AG09319 (cell line): ENCODE data around the gene MRPL36.

ENCODE experiments used
- DNase-seq: peaks from one replicate; pipeline ENCODE4 v3.0.0-alpha.2; 2010; ENCODE audit warnings: low read depth; ENCODE audit errors: extremely low read depth
- TF ChIP-seq, protein P1 (sequence below): IDR thresholded peaks from 2 replicates; pipeline ENCODE4 v1.5.1; 2011; ENCODE audit warnings: low read depth, mild to moderate bottlenecking, inconsistent platforms, low read length, moderate library complexity

Gene MRPL36

DNA sequence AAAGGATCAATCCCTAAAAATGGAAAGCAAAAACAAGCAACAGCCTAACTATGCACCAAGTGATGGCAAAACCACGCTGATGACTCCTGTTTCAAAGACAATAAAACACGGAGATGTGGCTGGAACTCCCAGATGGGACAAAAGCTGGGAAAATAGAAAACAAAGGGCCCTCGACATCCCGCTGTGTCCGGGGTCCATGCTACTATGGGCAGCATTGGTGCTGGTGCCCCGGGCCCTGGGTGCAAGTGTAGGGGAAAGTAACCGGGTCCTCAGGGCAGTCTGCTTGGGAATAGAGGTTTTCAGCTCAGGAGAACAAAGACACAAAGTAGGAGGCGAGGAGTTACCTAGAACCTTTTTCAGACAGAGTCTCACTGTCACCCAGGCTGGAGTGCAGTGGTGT lies 46.1 kb downstream of the MRPL36 start:
- DNase-seq: no peak
- TF ChIP-seq, protein P1, sequence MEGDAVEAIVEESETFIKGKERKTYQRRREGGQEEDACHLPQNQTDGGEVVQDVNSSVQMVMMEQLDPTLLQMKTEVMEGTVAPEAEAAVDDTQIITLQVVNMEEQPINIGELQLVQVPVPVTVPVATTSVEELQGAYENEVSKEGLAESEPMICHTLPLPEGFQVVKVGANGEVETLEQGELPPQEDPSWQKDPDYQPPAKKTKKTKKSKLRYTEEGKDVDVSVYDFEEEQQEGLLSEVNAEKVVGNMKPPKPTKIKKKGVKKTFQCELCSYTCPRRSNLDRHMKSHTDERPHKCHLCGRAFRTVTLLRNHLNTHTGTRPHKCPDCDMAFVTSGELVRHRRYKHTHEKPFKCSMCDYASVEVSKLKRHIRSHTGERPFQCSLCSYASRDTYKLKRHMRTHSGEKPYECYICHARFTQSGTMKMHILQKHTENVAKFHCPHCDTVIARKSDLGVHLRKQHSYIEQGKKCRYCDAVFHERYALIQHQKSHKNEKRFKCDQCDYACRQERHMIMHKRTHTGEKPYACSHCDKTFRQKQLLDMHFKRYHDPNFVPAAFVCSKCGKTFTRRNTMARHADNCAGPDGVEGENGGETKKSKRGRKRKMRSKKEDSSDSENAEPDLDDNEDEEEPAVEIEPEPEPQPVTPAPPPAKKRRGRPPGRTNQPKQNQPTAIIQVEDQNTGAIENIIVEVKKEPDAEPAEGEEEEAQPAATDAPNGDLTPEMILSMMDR: no peak

GRCh38 chr5:1752881-1753280 lies 46.8 kb downstream of the MRPL36 start:
- TF ChIP-seq, protein P1: no peak
- DNase-seq: no peak

DNA sequence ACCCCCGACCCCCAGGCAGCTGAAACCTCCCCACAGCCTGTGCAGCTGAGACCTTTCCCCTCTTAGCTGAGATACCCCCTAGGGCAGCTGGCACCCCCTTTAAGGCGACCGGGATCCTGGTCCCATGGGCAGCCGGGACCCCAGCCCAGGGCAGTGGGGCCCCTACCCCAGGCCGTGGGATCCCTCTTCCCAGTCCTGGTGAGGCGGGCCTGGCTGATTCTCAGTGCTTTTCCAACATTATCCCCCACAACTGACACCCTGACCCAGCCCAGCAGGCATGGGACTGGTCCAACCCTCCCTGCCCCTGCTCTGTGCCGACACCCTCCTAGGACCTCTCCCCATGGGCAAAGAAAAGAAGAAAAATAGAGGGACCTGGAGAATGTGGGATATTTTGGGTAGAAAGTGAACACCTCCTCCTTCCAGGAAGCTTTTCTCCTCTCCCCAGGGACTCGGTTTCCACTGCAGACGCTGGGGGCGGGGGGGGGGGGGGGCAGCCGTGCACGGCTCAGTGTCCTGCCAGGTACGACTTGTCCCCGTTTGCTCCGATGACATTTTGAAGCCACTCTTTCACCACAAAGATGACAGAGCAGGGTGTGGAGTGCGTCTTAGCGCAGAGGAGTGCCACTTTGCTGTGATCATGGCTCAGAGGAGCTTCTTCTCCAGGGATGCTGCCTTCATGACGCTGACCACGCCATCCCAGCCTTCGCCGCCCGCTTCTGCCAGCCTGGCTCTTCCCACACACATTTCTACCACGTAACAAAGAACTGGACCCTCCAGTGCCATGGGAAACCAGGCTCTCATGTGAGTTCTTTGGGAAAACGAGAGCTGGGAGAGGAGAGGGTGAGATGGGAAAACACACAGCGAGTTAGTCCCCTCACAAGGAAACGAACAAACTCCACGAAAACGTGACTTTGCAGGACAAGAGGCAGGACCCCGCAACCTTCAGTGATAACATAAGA lies 47.5 kb downstream of the MRPL36 start:
- DNase-seq: no peak
- TF ChIP-seq, protein P1: no peak

GRCh38 chr5:1751026-1751863 lies 48.4 kb downstream of the MRPL36 start:
- TF ChIP-seq, protein P1: no peak
- no peak for DNase-seq

- TF ChIP-seq, protein P1: no peak
- DNase-seq: no peak
These were observed 49.2 kb downstream of the MRPL36 start for GRCh38 chr5:1750469-1750868.

GRCh38 chr5:1749346-1750124 lies 50.1 kb downstream of the MRPL36 start:
- TF ChIP-seq, protein P1: no peak
- no peak for DNase-seq
